ENCODE data around the gene SLC22A1.

DNA sequence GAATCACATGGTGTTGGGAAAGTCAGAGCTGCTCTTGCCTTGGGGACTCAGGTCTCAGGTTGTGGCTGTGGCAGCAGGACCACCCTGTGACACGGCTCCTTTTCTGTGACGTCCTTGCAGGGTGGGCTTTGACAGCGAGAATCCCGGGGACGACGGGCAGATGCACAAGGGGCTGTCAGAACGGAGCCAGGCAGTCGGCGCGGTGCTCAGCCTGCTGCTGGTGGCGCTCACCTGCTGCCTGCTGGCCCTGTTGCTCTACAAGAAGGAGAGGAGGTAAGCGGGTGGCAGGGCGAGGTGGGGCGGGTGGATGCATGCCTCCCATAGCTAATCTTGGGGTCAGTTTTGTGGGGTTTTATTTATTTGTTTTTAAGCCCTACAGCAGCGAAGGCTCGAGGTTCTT lies 19.2 kb upstream of the SLC22A1 start:
- TF ChIP-seq EZH2 (IDR thresholded peaks at IDR 0.05; ENCODE audit: borderline replicate concordance, control insufficient read depth, low read depth, low read length) (no peak), PML (IDR thresholded peaks at IDR 0.05; ENCODE audit: low read length) (no peak), STAT1 (conservative IDR thresholded peaks at IDR 0.05) (no peak)
- TF ChIP-seq, protein P1, sequence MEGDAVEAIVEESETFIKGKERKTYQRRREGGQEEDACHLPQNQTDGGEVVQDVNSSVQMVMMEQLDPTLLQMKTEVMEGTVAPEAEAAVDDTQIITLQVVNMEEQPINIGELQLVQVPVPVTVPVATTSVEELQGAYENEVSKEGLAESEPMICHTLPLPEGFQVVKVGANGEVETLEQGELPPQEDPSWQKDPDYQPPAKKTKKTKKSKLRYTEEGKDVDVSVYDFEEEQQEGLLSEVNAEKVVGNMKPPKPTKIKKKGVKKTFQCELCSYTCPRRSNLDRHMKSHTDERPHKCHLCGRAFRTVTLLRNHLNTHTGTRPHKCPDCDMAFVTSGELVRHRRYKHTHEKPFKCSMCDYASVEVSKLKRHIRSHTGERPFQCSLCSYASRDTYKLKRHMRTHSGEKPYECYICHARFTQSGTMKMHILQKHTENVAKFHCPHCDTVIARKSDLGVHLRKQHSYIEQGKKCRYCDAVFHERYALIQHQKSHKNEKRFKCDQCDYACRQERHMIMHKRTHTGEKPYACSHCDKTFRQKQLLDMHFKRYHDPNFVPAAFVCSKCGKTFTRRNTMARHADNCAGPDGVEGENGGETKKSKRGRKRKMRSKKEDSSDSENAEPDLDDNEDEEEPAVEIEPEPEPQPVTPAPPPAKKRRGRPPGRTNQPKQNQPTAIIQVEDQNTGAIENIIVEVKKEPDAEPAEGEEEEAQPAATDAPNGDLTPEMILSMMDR (IDR thresholded peaks at IDR 0.05 in 2 of 3, conservative IDR thresholded peaks at IDR 0.05 in 1 of 3; ENCODE audit: control insufficient read depth in 2 of 3, extremely low read depth in 1 of 3, insufficient read depth in 1 of 3, low read depth in 3 of 3, low read length in 3 of 3) = no peak

Data from GM12878 (cell line).